ENCODE data around the gene RPL32.
A peak's percentile ranks its signal among the peaks of the same experiment; 100 is the strongest.
"Not testable (repeated sequence)": the region's sequence is repeated elsewhere in the genome, so short reads cannot be mapped to it uniquely, and the experiment has no call there.

The RPL32 gene

GRCh38 chr3:12841149-12841969 is at the start of gene RPL32:
Gene RPL32, minus strand, starts transcription at chr3:12841565. Its CDS starts 1,328 bp downstream, at chr3:12840237.
- DNase-seq (ENCODE audit: low read depth), result peak; percentile 95

GRCh38 chr3:12890610-12891390 is 49.4 kb upstream of the RPL32 start:
- DNase-seq (ENCODE audit: low read depth), result no peak

- no peak for DNase-seq (ENCODE audit: low read depth)
These were observed 45.4 kb upstream of the RPL32 start for GRCh38 chr3:12886736-12887135.

GRCh38 chr3:12886106-12886679 is 44.8 kb upstream of the RPL32 start:
- DNase-seq (ENCODE audit: low read depth), result no peak

GRCh38 chr3:12885583-12885930 is 44.2 kb upstream of the RPL32 start:
- DNase-seq (ENCODE audit: low read depth), result no peak

- no peak for DNase-seq (ENCODE audit: low read depth)
These were observed 43.6 kb upstream of the RPL32 start for GRCh38 chr3:12884790-12885582.

- peak; percentile 55 for DNase-seq (ENCODE audit: low read depth)
These were observed 42.9 kb upstream of the RPL32 start for GRCh38 chr3:12884186-12884680.

GRCh38 chr3:12882336-12883310 is 41.3 kb upstream of the RPL32 start:
- DNase-seq (ENCODE audit: low read depth), result no peak

- not testable (repeated sequence) for DNase-seq (ENCODE audit: low read depth)
These were observed 40.5 kb upstream of the RPL32 start for GRCh38 chr3:12881858-12882257.

GRCh38 chr3:12879191-12879815 is 37.9 kb upstream of the RPL32 start:
- no peak for DNase-seq (ENCODE audit: low read depth)

GRCh38 chr3:12878758-12879157 is 37.4 kb upstream of the RPL32 start:
- not testable (repeated sequence) for DNase-seq (ENCODE audit: low read depth)

GRCh38 chr3:12878141-12878574 is 36.8 kb upstream of the RPL32 start:
- no peak for DNase-seq (ENCODE audit: low read depth)

- no peak for DNase-seq (ENCODE audit: low read depth)
These were observed 35.7 kb upstream of the RPL32 start for GRCh38 chr3:12877040-12877439.

- DNase-seq (ENCODE audit: low read depth), result peak; percentile 65
These were observed 34.8 kb upstream of the RPL32 start for GRCh38 chr3:12875857-12876836.

- no peak for DNase-seq (ENCODE audit: low read depth)
These were observed 30.1 kb upstream of the RPL32 start for GRCh38 chr3:12871404-12871983.

- peak; percentile 55 for DNase-seq (ENCODE audit: low read depth)
These were observed 29.6 kb upstream of the RPL32 start for GRCh38 chr3:12870942-12871341.

GRCh38 chr3:12869035-12869621 is 27.8 kb upstream of the RPL32 start:
- DNase-seq (ENCODE audit: low read depth), result peak; percentile 11

All from EH (cell line).